HepG2 (cell line): ENCODE data around the gene GTF3C5. TPM values are rescaled to one million over a fixed set of nuclear protein-coding genes. Genes with fewer than 3 reads are reported as not detected.

ENCODE experiments used
- ATAC-seq: fragments of 200-7000 bp; cut with Tn5 transposase; 3 replicates; pipeline ENCODE4 v1.9.1; 2020; ENCODE audit warnings: mild to moderate bottlenecking, moderate library complexity
- BruUV-seq: library from RNA; stranded (reverse); fragments of 400-500 nt; replicated peaks from 2 replicates; lab custom pipeline; 2021; lab: Mats Ljungman, UMichigan
- CTCF ChIA-PET: fragments of 300-600 bp; formaldehyde crosslinking; extraction: SDS; loops from one replicate; lab custom pipeline; 2021; ENCODE audit warnings: low total read pairs, inconsistent platforms, low intra/inter-chr PET ratio; lab: Yijun Ruan, JAX
- POLR2A ChIA-PET: fragments of 350-600 bp; sonication (Branson Sonifier 250); formaldehyde crosslinking; loops from one replicate; lab custom pipeline; 2020; ENCODE audit warnings: antibody characterized with exemption, inconsistent platforms; lab: Yijun Ruan, JAX
- DNase-seq: peaks from one replicate; pipeline ENCODE4 v3.0.0-alpha.2; 2015; ENCODE audit warnings: low spot score
- FAIRE-seq: peaks from 3 replicates; lab custom pipeline; 2011; peaks lifted over from hg19 to GRCh38; lab: Jason Lieb, UNC
- H2AFZ ChIP-seq: one replicate; pipeline ENCODE4 v1.6.1; 2011; ENCODE audit warnings: low read length, inconsistent platforms
- H3K27ac ChIP-seq: fragments of 300-600 bp; 3 replicates; pipeline ENCODE4 v1.8.0; 2011; ENCODE audit warnings: mixed run types, mild to moderate bottlenecking, mixed read lengths, low read length, inconsistent platforms; ENCODE audit not compliant: insufficient read depth; ENCODE audit errors: extremely low read length
- H3K27me3 ChIP-seq, 2 experiments: fragments of 200-600 bp in 1 of 2; 2 replicates in 1 of 2; 3 replicates in 1 of 2; pipeline versions ENCODE4 v1.6.0 to v1.8.0; 2011; ENCODE audit warnings: low read length in 2 of 2, mild to moderate bottlenecking in 2 of 2, moderate library complexity in 2 of 2, inconsistent platforms in 1 of 2; ENCODE audit not compliant: insufficient read depth in 2 of 2, control insufficient read depth in 1 of 2
- H3K36me3 ChIP-seq, 2 experiments: fragments of 200-600 bp in 1 of 2; replicated peaks in 1 of 2; 2 replicates in 1 of 2; 3 replicates in 1 of 2; pipeline versions ENCODE4 v1.5.1 to v1.8.0; 2011; ENCODE audit warnings: low read length in 2 of 2, inconsistent platforms in 1 of 2; ENCODE audit not compliant: insufficient read depth in 2 of 2, control insufficient read depth in 1 of 2
- H3K4me1 ChIP-seq: 2 replicates; pipeline ENCODE4 v1.5.1; 2012; ENCODE audit warnings: low read length, inconsistent platforms; ENCODE audit not compliant: insufficient read depth
- H3K4me2 ChIP-seq: 2 replicates; pipeline ENCODE4 v1.6.0; 2011; ENCODE audit warnings: low read depth, low read length, inconsistent platforms
- H3K4me3 ChIP-seq, 3 experiments: fragments of 200-600 bp in 1 of 3; sonication (generic), shearing (Covaris generic) in 1 of 3; replicated peaks in 1 of 3; 2 replicates each; pipeline ENCODE4 v1.5.1; 2011 to 2016; ENCODE audit warnings: low read length in 3 of 3, inconsistent platforms in 2 of 3, low read depth in 2 of 3, mild to moderate bottlenecking in 2 of 3, control low read depth in 1 of 3, mixed read lengths in 1 of 3; ENCODE audit not compliant: insufficient read depth in 1 of 3
- H3K79me2 ChIP-seq: one replicate; pipeline ENCODE4 v1.6.1; 2011; ENCODE audit warnings: low read length, inconsistent platforms; ENCODE audit not compliant: insufficient read depth
- H3K9ac ChIP-seq: 2 replicates; pipeline ENCODE4 v1.6.0; 2011; ENCODE audit warnings: mild to moderate bottlenecking, low read depth, low read length, inconsistent platforms; ENCODE audit not compliant: insufficient read depth
- H3K9me3 ChIP-seq: 2 replicates; pipeline ENCODE4 v1.5.1; 2012; ENCODE audit warnings: mild to moderate bottlenecking, low read length
- H4K20me1 ChIP-seq: 2 replicates; pipeline ENCODE4 v1.6.0; 2011; ENCODE audit warnings: inconsistent platforms, mild to moderate bottlenecking, low read length, moderate library complexity; ENCODE audit not compliant: insufficient read depth
- BRF2 ChIP-seq: sonication (generic); formaldehyde crosslinking; IDR thresholded peaks from 2 replicates; pipeline ENCODE4 v1.8.1; 2022; ENCODE audit warnings: mild to moderate bottlenecking, missing genetic modification reagents
- GABPA ChIP-seq, 2 experiments: IDR thresholded peaks; 2 replicates each; pipeline ENCODE4 v1.6.1; 2011 to 2016; ENCODE audit warnings: low read depth in 2 of 2, low read length in 1 of 2, missing biosample characterization in 1 of 2, missing genetic modification characterization in 1 of 2
- RARA ChIP-seq: IDR thresholded peaks from 2 replicates; pipeline ENCODE4 v1.6.1; 2016; ENCODE audit warnings: missing genetic modification reagents, missing compliant biosample characterization
- RBM22 ChIP-seq: fragments of 200-400 bp; formaldehyde crosslinking; optimal IDR thresholded peaks from 2 replicates; pipeline ENCODE3; 2017; ENCODE audit warnings: mild to moderate bottlenecking, low read length, moderate library complexity
- REPIN1 ChIP-seq: sonication (generic); formaldehyde crosslinking; IDR thresholded peaks from 2 replicates; pipeline ENCODE4 v1.8.0; 2022; ENCODE audit warnings: missing genetic modification reagents, low read depth, mild to moderate bottlenecking, borderline replicate concordance
- RFXAP ChIP-seq: sonication (generic); formaldehyde crosslinking; IDR thresholded peaks from 2 replicates; pipeline ENCODE4 v1.4.0; 2020; ENCODE audit warnings: missing genetic modification reagents, borderline replicate concordance
- TAF1 ChIP-seq: sonication (generic); formaldehyde crosslinking; IDR thresholded peaks from 2 replicates; pipeline ENCODE4 v1.4.0; 2020; ENCODE audit warnings: missing genetic modification reagents
- TCF7L2 ChIP-seq: IDR thresholded peaks from 2 replicates; pipeline ENCODE4 v1.6.1; 2011; ENCODE audit warnings: mild to moderate bottlenecking, low read depth, low read length, moderate library complexity
- TMF1 ChIP-seq: sonication (generic); formaldehyde crosslinking; IDR thresholded peaks from 2 replicates; pipeline ENCODE4 v1.8.1; 2022; ENCODE audit warnings: low read depth, missing genetic modification reagents
- ZNF256 ChIP-seq: sonication (generic); formaldehyde crosslinking; conservative IDR thresholded peaks from 2 replicates; pipeline ENCODE4 v1.4.0; 2020; ENCODE audit warnings: missing genetic modification reagents
- ZSCAN29 ChIP-seq: sonication (generic); formaldehyde crosslinking; conservative IDR thresholded peaks from 2 replicates; pipeline ENCODE4 v1.4.0; 2020; ENCODE audit warnings: mild to moderate bottlenecking, missing genetic modification reagents
- WGBS: methylation state at CpG from one replicate; pipeline ENCODE4 v1.1.6; 2017; ENCODE audit warnings: low lambda C conversion rate; 5-methylcytosine and 5-hydroxymethylcytosine counted together
- in situ Hi-C: cut with HindIII; loops from 2 replicates; pipeline ENCODE4 v1.10.0; 2017; ENCODE audit warnings: low pct_unique_long_range_greater_than_20kb; ENCODE audit not compliant: extremely low pct_ligation_motif_present
- intact Hi-C: fragments of 100-400 bp; cut with micrococcal nuclease; formaldehyde crosslinking; loops from one replicate; pipeline ENCODE4 v1.10.0; 2022; ENCODE audit not compliant: unreplicated experiment
- polyA plus RNA-seq, 8 experiments: library from polyadenylated mRNA; depleted of rRNA in 3 of 8; stranded (reverse) in 7 of 8; unstranded in 1 of 8; fragments of >200 nt; fragmentation: Illumina TruSeq in 4 of 8; extraction: Trizol in 4 of 8; gene quantifications; 2 replicates each; pipeline versions ENCODE4 v1.2.1 to v1.2.3, GENCODE V29; 2011 to 2016; ENCODE audit warnings: low read depth in 4 of 8, missing spikeins in 1 of 8, mixed read lengths in 1 of 8; ENCODE audit not compliant: insufficient read depth in 1 of 8
- total RNA-seq, 5 experiments: library from RNA; depleted of rRNA; stranded (reverse); fragments of >200 nt; fragmentation: Illumina TruSeq; extraction: Trizol; gene quantifications; 2 replicates each; pipeline ENCODE4 v1.2.3, GENCODE V29; 2016; ENCODE audit warnings: low read depth in 1 of 5

Gene GTF3C5
- total and polyA plus RNA-seq, 2 of the 13 experiments (the other 11 are each of a cell fraction or from before 2014, with no cell fraction given): 66.9 to 92.6 TPM

DNA sequence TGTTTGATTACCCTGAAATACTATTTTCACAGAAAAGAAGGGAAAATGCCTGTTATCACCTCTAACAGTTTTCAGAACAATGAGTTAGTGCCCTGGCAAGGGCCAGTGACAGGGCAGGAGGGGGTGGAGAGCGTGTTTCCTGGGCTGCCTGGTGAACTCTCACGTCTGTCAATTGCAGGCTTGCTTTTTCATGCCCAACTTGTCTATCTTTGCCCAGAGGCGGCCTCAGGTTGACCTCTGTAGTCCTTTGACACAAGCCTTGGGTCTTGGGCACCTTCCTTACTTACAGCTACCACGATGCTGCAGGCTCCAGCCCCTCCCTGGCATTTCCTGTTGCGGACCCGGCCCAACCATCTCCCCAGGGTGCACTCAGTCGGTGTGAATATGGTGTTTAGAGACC, 28.8 kb downstream of the GTF3C5 start:
- no peaks in the 10 kb centered on the region for H3K9me3 ChIP-seq
- no peak overlapping the region for H3K4me2 ChIP-seq
- H2AFZ ChIP-seq: no peak overlapping the region
- no peak for ATAC-seq
- H4K20me1 ChIP-seq: no peaks in the 10 kb centered on the region
- H3K4me1 ChIP-seq: peaks cover 34% of the 10 kb centered on the region
- no peak for FAIRE-seq
- POLR2A ChIA-PET: interaction anchor here (1.3 kb wide), 1 partner anchor 29 kb away, joined by 6 read pairs; the partner anchor contains the start of gene GTF3C5
- TF ChIP-seq RBM22 (no peak), ZNF256 (CRISPR knock-in tag) (no peak), ZSCAN29 (CRISPR knock-in tag) (no peak), RFXAP (CRISPR knock-in tag) (no peak), RARA (no peak)
- H3K27ac ChIP-seq: no peak overlapping the region
- H3K9ac ChIP-seq: no peak overlapping the region
- no peak for DNase-seq
- in situ Hi-C loops (no loop called here), intact Hi-C loops (no loop called here)
- no peaks in the 10 kb centered on the region for H3K27me3 ChIP-seq
- TSS peak; percentile 35 for BruUV-seq
- CTCF ChIA-PET: no interaction called here
- no peak overlapping the region for H3K4me3 ChIP-seq
- H3K36me3 ChIP-seq: peaks cover 14 to 27% of the 10 kb centered on the region in 2 experiments; a peak in 4 of 5 replicates
- WGBS: 88% methylated on average over 4 of the region's 7 CpGs
- no peaks in the 10 kb centered on the region for H3K79me2 ChIP-seq

DNA sequence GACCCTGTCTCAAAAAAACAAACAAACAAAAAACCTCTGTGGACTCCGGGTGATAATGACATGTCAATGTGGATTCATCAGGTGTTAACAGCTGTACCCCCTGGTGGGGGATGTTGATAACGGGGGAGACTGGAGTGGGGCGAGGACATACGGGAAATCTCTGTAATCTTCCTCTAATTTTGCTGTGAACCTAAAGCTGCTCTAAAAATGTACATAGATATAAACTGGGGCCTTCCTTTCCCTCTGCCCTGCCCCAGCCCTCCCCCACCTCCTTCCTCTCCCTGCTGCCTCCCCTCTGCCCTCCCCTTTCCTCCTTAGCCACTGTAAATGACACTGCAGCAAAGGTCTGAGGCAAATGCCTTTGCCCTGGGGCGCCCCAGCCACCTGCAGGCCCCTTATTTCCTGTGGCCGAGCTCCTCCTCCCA, 29.6 kb downstream of the GTF3C5 start:
- H3K27ac ChIP-seq: no peak overlapping the region
- in situ Hi-C loops: no loop called here
- DNase-seq (no peak), ATAC-seq (peak; percentile 17; the same call in 1 of the 3 replicates), FAIRE-seq (no peak)
- ChIA-PET POLR2A (interaction anchor here (1.3 kb wide), 1 partner anchor 30 kb away, joined by 6 read pairs; the partner anchor contains the start of gene GTF3C5), CTCF (no interaction called here)
- no peak overlapping the region for H2AFZ ChIP-seq
- no peak overlapping the region for H3K4me2 ChIP-seq
- no peak for TF ChIP-seq BRF2 (CRISPR knock-in tag)
- no peak for TF ChIP-seq TAF1 (CRISPR knock-in tag)
- TF ChIP-seq GABPA (IDR thresholded peaks at IDR 0.05; ENCODE audit: low read depth, low read length): no peak
- TF ChIP-seq GABPA (CRISPR knock-in tag; IDR thresholded peaks at IDR 0.05; ENCODE audit: low read depth): no peak
- no peak for TF ChIP-seq TMF1 (CRISPR knock-in tag)
- no peak for TF ChIP-seq REPIN1 (CRISPR knock-in tag)
- TF ChIP-seq TCF7L2: no peak
- 45% methylated on average over 6 of the region's 6 CpGs for WGBS
- no peak overlapping the region for H3K9ac ChIP-seq
- no peak overlapping the region for H3K4me3 ChIP-seq
- intact Hi-C loops: no loop called here
- peaks cover 34% of the 10 kb centered on the region for H3K4me1 ChIP-seq
- no peaks in the 10 kb centered on the region for H4K20me1 ChIP-seq
- no peaks in the 10 kb centered on the region for H3K9me3 ChIP-seq
- no peaks in the 10 kb centered on the region for H3K79me2 ChIP-seq
- BruUV-seq: no TSS peak
- H3K36me3 ChIP-seq: peaks cover 11 to 19% of the 10 kb centered on the region in 2 experiments; a peak in 4 of 5 replicates
- no peaks in the 10 kb centered on the region for H3K27me3 ChIP-seq
